Neural progenitor cell (in vitro differentiated cells): Measurements from ENCODE around the gene SPACA7. TPM values are rescaled to one million over a fixed set of nuclear protein-coding genes. Genes with fewer than 3 reads are reported as not detected.

Source experiments
- DNase-seq: peaks from one replicate; pipeline ENCODE4 v3.0.0-alpha.2; 2016; ENCODE audit warnings: low spot score
- H2AFZ ChIP-seq: fragments of 200-600 bp; sonication (generic); replicated peaks from 2 replicates; pipeline ENCODE4 v1.6.1; 2016; ENCODE audit warnings: antibody characterized with exemption
- H3F3A ChIP-seq: fragments of 200-600 bp; sonication (generic); 2 replicates; pipeline ENCODE4 v1.6.1; 2016; ENCODE audit warnings: antibody characterized with exemption, low read depth
- H3K27ac ChIP-seq: fragments of 200-600 bp; sonication (generic); 2 replicates; pipeline ENCODE4 v1.5.1; 2016; ENCODE audit warnings: mild to moderate bottlenecking
- H3K27me3 ChIP-seq: fragments of 200-600 bp; sonication (generic); 2 replicates; pipeline ENCODE4 v1.6.1; 2016; ENCODE audit warnings: mild to moderate bottlenecking, moderate library complexity
- H3K36me3 ChIP-seq: fragments of 200-600 bp; sonication (generic); 2 replicates; pipeline ENCODE4 v1.5.1; 2016
- H3K4me1 ChIP-seq: fragments of 200-600 bp; sonication (generic); 2 replicates; pipeline ENCODE4 v1.6.1; 2016; ENCODE audit warnings: mixed run types
- H3K4me2 ChIP-seq: fragments of 200-600 bp; sonication (generic); 2 replicates; pipeline ENCODE4 v1.6.1; 2016
- H3K4me3 ChIP-seq: fragments of 200-600 bp; sonication (generic); 2 replicates; pipeline ENCODE4 v1.5.1; 2016
- H3K79me2 ChIP-seq: fragments of 200-600 bp; sonication (generic); 2 replicates; pipeline ENCODE4 v1.6.1; 2016; ENCODE audit warnings: low read depth
- H3K9ac ChIP-seq: fragments of 200-600 bp; sonication (generic); 2 replicates; pipeline ENCODE4 v1.6.1; 2016
- H3K9me3 ChIP-seq: fragments of 200-600 bp; sonication (generic); 2 replicates; pipeline ENCODE4 v1.5.1; 2016; ENCODE audit warnings: low read depth
- H4K20me1 ChIP-seq: fragments of 200-600 bp; sonication (generic); 2 replicates; pipeline ENCODE4 v1.6.1; 2016; ENCODE audit warnings: low read depth
- H3K27ac Mint-ChIP-seq: 3 replicates; pipeline ENCODE4 v1.8.0; 2021; ENCODE audit warnings: mixed read lengths
- H3K27me3 Mint-ChIP-seq: 2 replicates; pipeline ENCODE4 v1.8.0; 2022; ENCODE audit warnings: low read depth, mild to moderate bottlenecking, inconsistent platforms, moderate library complexity, mixed read lengths; ENCODE audit not compliant: insufficient read depth
- H3K36me3 Mint-ChIP-seq: 3 replicates; pipeline ENCODE4 v1.8.0; 2021; ENCODE audit warnings: mixed read lengths
- H3K4me1 Mint-ChIP-seq: 3 replicates; pipeline ENCODE4 v1.8.0; 2021; ENCODE audit warnings: mixed read lengths
- H3K4me3 Mint-ChIP-seq: 3 replicates; pipeline ENCODE4 v1.8.0; 2021; ENCODE audit warnings: mild to moderate bottlenecking, moderate library complexity, mixed read lengths
- H3K9me3 Mint-ChIP-seq: 3 replicates; pipeline ENCODE4 v1.8.0; 2020; ENCODE audit warnings: mixed read lengths
- CTCF ChIP-seq: fragments of 200-600 bp; sonication (generic); IDR thresholded peaks from 2 replicates; pipeline ENCODE4 v1.5.1; 2017; ENCODE audit warnings: antibody characterized with exemption, mild to moderate bottlenecking
- EZH2 ChIP-seq: fragments of 200-600 bp; sonication (generic); IDR thresholded peaks from 2 replicates; pipeline ENCODE4 v1.6.1; 2017; ENCODE audit warnings: antibody characterized with exemption, mild to moderate bottlenecking, moderate library complexity
- EZH2phosphoT487 ChIP-seq: fragments of 200-600 bp; sonication (generic); IDR thresholded peaks from 2 replicates; pipeline ENCODE4 v1.6.1; 2017; ENCODE audit warnings: antibody characterized with exemption
- total RNA-seq: library from RNA; depleted of rRNA; stranded (reverse); fragments of >200 nt; gene quantifications from 2 replicates; pipeline ENCODE4 v1.2.3, GENCODE V29; 2015; ENCODE audit warnings: low replicate concordance

The SPACA7 gene
- total RNA-seq, 1 donor from 2014 or later = not detected

GRCh38 chr13:112435973-112436372, 59.8 kb downstream of the SPACA7 start:
- Histone ChIP-seq H3K9me3 (peaks cover 4% of the 10 kb centered on the region), H4K20me1 (no peaks in the 10 kb centered on the region), H3K27me3 (no peaks in the 10 kb centered on the region), H3K4me3 (no peak overlapping the region), H3K79me2 (no peaks in the 10 kb centered on the region), H3K36me3 (no peaks in the 10 kb centered on the region), H3F3A (no peaks in the 10 kb centered on the region), H3K4me1 (no peaks in the 10 kb centered on the region), H3K27ac (no peak overlapping the region), H2AFZ (no peak overlapping the region), H3K9ac (no peak overlapping the region), H3K4me2 (no peak overlapping the region)
- no peak overlapping the region for H3K27ac Mint-ChIP-seq
- no peak for TF ChIP-seq EZH2
- no peak for TF ChIP-seq EZH2phosphoT487
- H3K27me3 Mint-ChIP-seq = peaks cover 14% of the 10 kb centered on the region
- no peak for DNase-seq
- H3K4me3 Mint-ChIP-seq = no peak overlapping the region
- H3K4me1 Mint-ChIP-seq = peaks cover 17% of the 10 kb centered on the region
- peaks cover 7% of the 10 kb centered on the region for H3K36me3 Mint-ChIP-seq
- peaks cover 28% of the 10 kb centered on the region for H3K9me3 Mint-ChIP-seq

GRCh38 chr13:112438094-112438493, 61.9 kb downstream of the SPACA7 start:
- Histone ChIP-seq H3K9ac (no peak overlapping the region), H3F3A (peaks cover 4% of the 10 kb centered on the region), H3K9me3 (peaks cover 4% of the 10 kb centered on the region), H3K79me2 (no peaks in the 10 kb centered on the region), H3K4me1 (peaks cover 5% of the 10 kb centered on the region), H3K27me3 (peaks cover 6% of the 10 kb centered on the region), H3K36me3 (no peaks in the 10 kb centered on the region), H3K27ac (no peak overlapping the region), H4K20me1 (no peaks in the 10 kb centered on the region), H3K4me3 (no peak overlapping the region), H2AFZ (no peak overlapping the region), H3K4me2 (no peak overlapping the region)
- Mint-ChIP-seq H3K27ac (no peak overlapping the region), H3K4me1 (peaks cover 22% of the 10 kb centered on the region), H3K9me3 (peaks cover 23% of the 10 kb centered on the region), H3K36me3 (peaks cover 7% of the 10 kb centered on the region), H3K4me3 (no peak overlapping the region), H3K27me3 (peaks cover 20% of the 10 kb centered on the region)
- DNase-seq = no peak
- TF ChIP-seq CTCF (no peak), EZH2phosphoT487 (no peak), EZH2 (no peak)

- H3F3A ChIP-seq = peaks cover 4% of the 10 kb centered on the region
- no peak overlapping the region for H2AFZ ChIP-seq
- no peaks in the 10 kb centered on the region for H3K79me2 ChIP-seq
- Mint-ChIP-seq H3K36me3 (peaks cover 7% of the 10 kb centered on the region), H3K9me3 (peaks cover 23% of the 10 kb centered on the region), H3K4me1 (peaks cover 26% of the 10 kb centered on the region), H3K4me3 (no peak overlapping the region), H3K27me3 (peaks cover 23% of the 10 kb centered on the region), H3K27ac (no peak overlapping the region)
- H3K4me2 ChIP-seq = no peak overlapping the region
- no peak overlapping the region for H3K9ac ChIP-seq
- DNase-seq = no peak
- peaks cover 9% of the 10 kb centered on the region for H3K4me1 ChIP-seq
- no peaks in the 10 kb centered on the region for H4K20me1 ChIP-seq
- H3K27me3 ChIP-seq = peaks cover 8% of the 10 kb centered on the region
- no peak overlapping the region for H3K27ac ChIP-seq
- TF ChIP-seq CTCF = no peak
- no peak for TF ChIP-seq EZH2
- TF ChIP-seq EZH2phosphoT487 = no peak
- H3K4me3 ChIP-seq = no peak overlapping the region
- peaks cover 4% of the 10 kb centered on the region for H3K9me3 ChIP-seq
- no peaks in the 10 kb centered on the region for H3K36me3 ChIP-seq
These were observed 62.4 kb downstream of the SPACA7 start for GRCh38 chr13:112438515-112438914.

- no peaks in the 10 kb centered on the region for H3K36me3 ChIP-seq
- Mint-ChIP-seq H3K27me3 (peaks cover 25% of the 10 kb centered on the region), H3K4me1 (peaks cover 34% of the 10 kb centered on the region), H3K36me3 (peaks cover 7% of the 10 kb centered on the region), H3K9me3 (peaks cover 23% of the 10 kb centered on the region), H3K27ac (no peak overlapping the region), H3K4me3 (no peak overlapping the region)
- DNase-seq = no peak
- H3K4me1 ChIP-seq = peaks cover 13% of the 10 kb centered on the region
- H2AFZ ChIP-seq = no peak overlapping the region
- peaks cover 4% of the 10 kb centered on the region for H3K9me3 ChIP-seq
- TF ChIP-seq EZH2phosphoT487 (no peak), EZH2 (no peak), CTCF (no peak)
- no peak overlapping the region for H3K4me2 ChIP-seq
- H3K79me2 ChIP-seq = no peaks in the 10 kb centered on the region
- H3K4me3 ChIP-seq = no peak overlapping the region
- H4K20me1 ChIP-seq = no peaks in the 10 kb centered on the region
- no peak overlapping the region for H3K9ac ChIP-seq
- H3F3A ChIP-seq = peaks cover 4% of the 10 kb centered on the region
- H3K27ac ChIP-seq = no peak overlapping the region
- peaks cover 30% of the 10 kb centered on the region for H3K27me3 ChIP-seq
These were observed 65.1 kb downstream of the SPACA7 start for GRCh38 chr13:112441226-112441625.
